WTC11 (cell line): Measurements from ENCODE around the gene COL25A1.

Experiments used
- ELF4 ChIP-seq: sonication (generic); formaldehyde crosslinking; IDR thresholded peaks from 2 replicates; pipeline ENCODE4 v1.8.1; 2022; ENCODE audit warnings: low read depth, mild to moderate bottlenecking, moderate library complexity, missing genetic modification reagents
- TF ChIP-seq, protein P1 (sequence below): fragments of 250-450 bp; sonication (Bioruptor Pico); conservative IDR thresholded peaks from 2 replicates; pipeline ENCODE4 v1.9.0; 2021; ENCODE audit warnings: mild to moderate bottlenecking

DNA sequence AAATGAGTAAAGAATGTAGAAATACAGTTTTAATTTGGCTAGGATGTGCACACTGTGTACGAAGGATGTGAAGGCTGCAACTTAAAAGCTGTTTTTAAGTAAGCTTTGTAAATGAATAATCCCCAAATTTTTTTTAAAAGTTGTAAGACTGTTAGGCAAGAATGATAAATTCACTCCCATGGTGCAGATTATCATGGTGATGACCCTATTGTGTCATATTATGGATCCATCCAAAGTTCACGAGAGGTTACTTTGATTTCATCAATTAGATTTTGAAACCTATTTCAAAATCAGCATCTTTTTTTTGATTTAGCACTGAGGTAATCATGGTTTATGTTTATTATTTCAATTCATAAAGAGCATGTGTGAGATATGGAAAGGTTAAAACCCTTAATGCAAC lies 476.7 kb downstream of the COL25A1 start:
- TF ChIP-seq, protein P1, sequence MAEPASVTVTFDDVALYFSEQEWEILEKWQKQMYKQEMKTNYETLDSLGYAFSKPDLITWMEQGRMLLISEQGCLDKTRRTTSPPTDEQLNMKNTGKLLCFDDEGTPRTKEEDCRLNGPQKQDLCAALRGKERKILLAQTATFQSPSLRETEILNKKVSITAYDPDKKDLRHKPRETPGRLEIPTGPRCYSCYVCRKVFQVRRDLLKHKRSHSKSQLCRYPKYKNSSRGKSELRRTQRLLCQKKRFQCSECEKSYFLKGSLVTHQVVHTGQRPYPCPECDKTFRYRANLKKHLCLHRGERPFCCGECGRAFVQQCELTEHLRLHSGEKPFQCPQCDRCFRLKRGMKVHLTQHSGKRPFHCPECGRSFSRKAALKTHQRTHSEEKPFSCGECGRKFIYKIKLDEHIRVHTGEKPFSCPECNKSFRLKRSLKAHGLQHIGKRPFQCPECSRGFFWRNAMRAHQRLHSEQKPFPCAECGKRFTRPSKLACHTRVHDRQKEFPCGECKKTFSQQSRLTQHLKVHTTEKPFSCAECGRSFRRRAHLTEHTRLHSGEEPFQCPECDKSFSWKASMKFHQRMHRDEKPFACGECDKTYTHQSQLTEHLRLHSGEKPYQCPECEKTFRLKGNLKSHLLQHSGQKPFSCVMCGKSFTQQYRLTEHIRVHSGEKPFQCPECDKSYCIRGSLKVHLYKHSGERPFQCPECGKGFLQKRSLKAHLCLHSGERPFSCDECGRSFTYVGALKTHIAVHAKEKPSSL (CRISPR knock-in tag), result no peak
- TF ChIP-seq ELF4, result no peak
